H9 (cell line): Measurements from ENCODE around the gene DCDC1. TPM values are rescaled to one million over a fixed set of nuclear protein-coding genes. Genes with fewer than 3 reads are reported as not detected.

Experiments
- DNase-seq: peaks from one replicate; pipeline ENCODE4 v3.0.0-alpha.2; 2017
- H2AFZ ChIP-seq: one replicate; pipeline ENCODE4 v1.6.1; 2013; ENCODE audit warnings: mild to moderate bottlenecking, low read length, control low read depth, moderate library complexity
- H2AK5ac ChIP-seq: 2 replicates; pipeline ENCODE4 v1.6.1; 2013; ENCODE audit warnings: low read length, control low read depth, mixed read lengths; ENCODE audit not compliant: insufficient read length
- H2BK120ac ChIP-seq: one replicate; pipeline ENCODE4 v1.6.1; 2013; ENCODE audit warnings: low read depth, mild to moderate bottlenecking, low read length, control low read depth, inconsistent platforms; ENCODE audit not compliant: poor library complexity, severe bottlenecking
- H2BK12ac ChIP-seq: 2 replicates; pipeline ENCODE4 v1.6.1; 2013; ENCODE audit warnings: low read length, control low read depth, mixed read lengths, low read depth; ENCODE audit not compliant: insufficient read length
- H2BK15ac ChIP-seq: 2 replicates; pipeline ENCODE4 v1.6.1; 2013; ENCODE audit warnings: low read depth, low read length, control low read depth
- H2BK20ac ChIP-seq: one replicate; pipeline ENCODE4 v1.6.1; 2013; ENCODE audit warnings: low read depth, mild to moderate bottlenecking, low read length, control low read depth, inconsistent platforms; ENCODE audit not compliant: poor library complexity, severe bottlenecking
- H2BK5ac ChIP-seq: 2 replicates; pipeline ENCODE4 v1.6.1; 2013; ENCODE audit warnings: low read length, control low read depth, mixed read lengths; ENCODE audit not compliant: insufficient read length
- H3K14ac ChIP-seq: 2 replicates; pipeline ENCODE4 v1.6.1; 2013; ENCODE audit warnings: low read length, control low read depth; ENCODE audit not compliant: insufficient read depth
- H3K18ac ChIP-seq: 2 replicates; pipeline ENCODE4 v1.6.1; 2013; ENCODE audit warnings: low read depth, mild to moderate bottlenecking, mixed read lengths, low read length, control low read depth; ENCODE audit not compliant: insufficient read length
- H3K23ac ChIP-seq: 2 replicates; pipeline ENCODE4 v1.6.1; 2013; ENCODE audit warnings: low read length, control low read depth, mixed read lengths, low read depth; ENCODE audit not compliant: insufficient read length
- H3K23me2 ChIP-seq: 2 replicates; pipeline ENCODE4 v1.6.1; 2013; ENCODE audit warnings: low read depth, mild to moderate bottlenecking, mixed read lengths, low read length, control low read depth; ENCODE audit not compliant: insufficient read length, poor library complexity, severe bottlenecking
- H3K27ac ChIP-seq: 2 replicates; pipeline ENCODE4 v1.5.1; 2013; ENCODE audit warnings: low read length, control low read depth, mixed read lengths, low read depth; ENCODE audit not compliant: insufficient read length
- H3K27me3 ChIP-seq: 2 replicates; pipeline ENCODE4 v1.6.1; 2013; ENCODE audit warnings: low read length, control low read depth, inconsistent platforms; ENCODE audit not compliant: insufficient read depth
- H3K4ac ChIP-seq: 2 replicates; pipeline ENCODE4 v1.6.1; 2013; ENCODE audit warnings: low read depth, mild to moderate bottlenecking, control low read depth, inconsistent platforms, low read length, moderate library complexity
- H3K4me1 ChIP-seq: 2 replicates; pipeline ENCODE4 v1.6.1; 2013; ENCODE audit warnings: low read length, control low read depth, inconsistent platforms; ENCODE audit not compliant: insufficient read depth
- H3K4me2 ChIP-seq: 2 replicates; pipeline ENCODE4 v1.6.1; 2013; ENCODE audit warnings: low read length, control low read depth, mixed read lengths; ENCODE audit not compliant: insufficient read length, insufficient read depth
- H3K56ac ChIP-seq: 2 replicates; pipeline ENCODE4 v1.6.1; 2013; ENCODE audit warnings: low read depth, mild to moderate bottlenecking, mixed read lengths, low read length, control low read depth; ENCODE audit not compliant: insufficient read length
- H3K79me1 ChIP-seq: 2 replicates; pipeline ENCODE4 v1.6.1; 2013; ENCODE audit warnings: low read depth, mild to moderate bottlenecking, moderate library complexity, low read length, control low read depth, inconsistent platforms; ENCODE audit not compliant: insufficient read depth, poor library complexity, severe bottlenecking
- H3K79me2 ChIP-seq: 2 replicates; pipeline ENCODE4 v1.6.1; 2013; ENCODE audit warnings: low read length, control low read depth, inconsistent platforms; ENCODE audit not compliant: insufficient read depth
- H3K9ac ChIP-seq: 2 replicates; pipeline ENCODE4 v1.6.1; 2013; ENCODE audit warnings: low read length, control low read depth, mixed read lengths; ENCODE audit not compliant: insufficient read length; ENCODE audit errors: extremely low read depth
- H3K9me3 ChIP-seq: one replicate; pipeline ENCODE4 v1.6.1; 2013; ENCODE audit warnings: low read depth, low read length, inconsistent platforms; ENCODE audit not compliant: control insufficient read depth
- H3T11ph ChIP-seq: one replicate; pipeline ENCODE4 v1.6.1; 2013; ENCODE audit warnings: mild to moderate bottlenecking, low read length, control low read depth, inconsistent platforms
- H4K20me1 ChIP-seq: one replicate; pipeline ENCODE4 v1.6.1; 2013; ENCODE audit not compliant: control insufficient read depth, insufficient read length, insufficient read depth
- H4K5ac ChIP-seq: 2 replicates; pipeline ENCODE4 v1.6.1; 2013; ENCODE audit warnings: low read depth, mild to moderate bottlenecking, mixed read lengths, low read length, control low read depth; ENCODE audit not compliant: insufficient read length
- H4K8ac ChIP-seq: replicated peaks from 2 replicates; pipeline ENCODE4 v1.6.1; 2013; ENCODE audit warnings: low read length, control low read depth, mixed read lengths, low read depth; ENCODE audit not compliant: insufficient read length
- H4K91ac ChIP-seq: 2 replicates; pipeline ENCODE4 v1.6.1; 2013; ENCODE audit warnings: low read depth, mild to moderate bottlenecking, moderate library complexity, mixed read lengths, low read length, control low read depth; ENCODE audit not compliant: insufficient read length
- H3K27ac Mint-ChIP-seq, 3 experiments: 2 replicates in 2 of 3; 3 replicates in 1 of 3; pipeline ENCODE4 v1.8.0; 2020 to 2021; ENCODE audit warnings: mixed read lengths in 3 of 3, mild to moderate bottlenecking in 1 of 3, moderate library complexity in 1 of 3
- H3K27me3 Mint-ChIP-seq: 2 replicates; pipeline ENCODE4 v1.8.0; 2021; ENCODE audit warnings: low read depth, mild to moderate bottlenecking, moderate library complexity, mixed read lengths
- H3K36me3 Mint-ChIP-seq, 3 experiments: 2 replicates in 2 of 3; 3 replicates in 1 of 3; pipeline ENCODE4 v1.8.0; 2020 to 2021; ENCODE audit warnings: low read depth in 3 of 3, mixed read lengths in 3 of 3; ENCODE audit not compliant: insufficient read depth in 1 of 3
- H3K4me1 Mint-ChIP-seq, 2 experiments: 2 replicates each; pipeline ENCODE4 v1.8.0; 2020; ENCODE audit warnings: mixed read lengths in 2 of 2
- H3K4me3 Mint-ChIP-seq, 2 experiments: 2 replicates in 1 of 2; 3 replicates in 1 of 2; pipeline ENCODE4 v1.8.0; 2020 to 2021; ENCODE audit warnings: mild to moderate bottlenecking in 2 of 2, mixed read lengths in 2 of 2, moderate library complexity in 1 of 2
- H3K9me3 Mint-ChIP-seq, 2 experiments: 2 replicates in 1 of 2; 3 replicates in 1 of 2; pipeline ENCODE4 v1.8.0; 2020; ENCODE audit warnings: mild to moderate bottlenecking in 2 of 2, mixed read lengths in 2 of 2, moderate library complexity in 1 of 2
- WGBS: extraction: QIAGEN DNeasy Blood & Tissue Kit; methylation state at CpG from one replicate; pipeline ENCODE4 v1.1.7; 2013; ENCODE audit warnings: missing lambda C conversion rate, low lambda C conversion rate, mixed read lengths; ENCODE audit not compliant: insufficient read length; ENCODE audit errors: extremely low coverage; 5-methylcytosine and 5-hydroxymethylcytosine counted together
- total RNA-seq: library from RNA; stranded (reverse); gene quantifications from 2 replicates; pipeline ENCODE4 v1.2.1, GENCODE V29; 2021
- TF ChIP-seq, protein P1 (sequence below): fragments of 200-600 bp; sonication (generic); conservative IDR thresholded peaks from 3 replicates; pipeline ENCODE4 v1.8.0; 2021; ENCODE audit warnings: antibody characterized with exemption, mild to moderate bottlenecking

DCDC1 gene
- total RNA-seq, 1 experiment from 2014 or later = 0.09 TPM

- no peak overlapping the region for H3K4me2 ChIP-seq
- no peaks in the 10 kb centered on the region for H3K9me3 ChIP-seq
- H3T11ph ChIP-seq = no peak overlapping the region
- no peaks in the 10 kb centered on the region; the same call in 1 of the 2 replicates for H3K4me1 ChIP-seq
- no peaks in the 10 kb centered on the region for H3K79me2 ChIP-seq
- no peak overlapping the region for H2BK20ac ChIP-seq
- WGBS = no CpG with 5 or more reads among the region's 1 CpG
- no peak overlapping the region for H3K4ac ChIP-seq
- H2BK15ac ChIP-seq = no peak overlapping the region
- H3K27ac Mint-ChIP-seq = no peak overlapping the region
- no peak overlapping the region for H4K91ac ChIP-seq
- no peak overlapping the region for H2AK5ac ChIP-seq
- TF ChIP-seq, protein P1, sequence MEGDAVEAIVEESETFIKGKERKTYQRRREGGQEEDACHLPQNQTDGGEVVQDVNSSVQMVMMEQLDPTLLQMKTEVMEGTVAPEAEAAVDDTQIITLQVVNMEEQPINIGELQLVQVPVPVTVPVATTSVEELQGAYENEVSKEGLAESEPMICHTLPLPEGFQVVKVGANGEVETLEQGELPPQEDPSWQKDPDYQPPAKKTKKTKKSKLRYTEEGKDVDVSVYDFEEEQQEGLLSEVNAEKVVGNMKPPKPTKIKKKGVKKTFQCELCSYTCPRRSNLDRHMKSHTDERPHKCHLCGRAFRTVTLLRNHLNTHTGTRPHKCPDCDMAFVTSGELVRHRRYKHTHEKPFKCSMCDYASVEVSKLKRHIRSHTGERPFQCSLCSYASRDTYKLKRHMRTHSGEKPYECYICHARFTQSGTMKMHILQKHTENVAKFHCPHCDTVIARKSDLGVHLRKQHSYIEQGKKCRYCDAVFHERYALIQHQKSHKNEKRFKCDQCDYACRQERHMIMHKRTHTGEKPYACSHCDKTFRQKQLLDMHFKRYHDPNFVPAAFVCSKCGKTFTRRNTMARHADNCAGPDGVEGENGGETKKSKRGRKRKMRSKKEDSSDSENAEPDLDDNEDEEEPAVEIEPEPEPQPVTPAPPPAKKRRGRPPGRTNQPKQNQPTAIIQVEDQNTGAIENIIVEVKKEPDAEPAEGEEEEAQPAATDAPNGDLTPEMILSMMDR = no peak
- H4K5ac ChIP-seq = no peak overlapping the region
- H3K27ac ChIP-seq = no peak overlapping the region
- no peak overlapping the region for H2BK12ac ChIP-seq
- H3K79me1 ChIP-seq = no peaks in the 10 kb centered on the region
- H2BK120ac ChIP-seq = no peak overlapping the region
- H3K4me3 Mint-ChIP-seq = no peak overlapping the region
- H4K8ac ChIP-seq = no peak overlapping the region
- no peak overlapping the region for H2AFZ ChIP-seq
- no peak for DNase-seq
- no peak overlapping the region for H3K23ac ChIP-seq
- no peak overlapping the region for H3K18ac ChIP-seq
- no peak overlapping the region for H3K9ac ChIP-seq
- peaks cover 4% of the 10 kb centered on the region for H3K27me3 Mint-ChIP-seq
- H2BK5ac ChIP-seq = no peak overlapping the region
- no peaks in the 10 kb centered on the region for H3K23me2 ChIP-seq
- no peak overlapping the region for H3K14ac ChIP-seq
- H3K56ac ChIP-seq = no peak overlapping the region
- H3K27me3 ChIP-seq = no peaks in the 10 kb centered on the region; the same call in 1 of the 2 replicates
- H4K20me1 ChIP-seq = no peaks in the 10 kb centered on the region
- H3K9me3 Mint-ChIP-seq = peaks cover 12 to 17% of the 10 kb centered on the region in 2 experiments
- peaks cover 8% of the 10 kb centered on the region in 2 experiments for H3K4me1 Mint-ChIP-seq
- peaks cover 6 to 13% (median 8%) of the 10 kb centered on the region in 3 experiments for H3K36me3 Mint-ChIP-seq
Measured at GRCh38 chr11:30832831-30833230, 536.7 kb downstream of the DCDC1 start.
